B cell (primary cell): ENCODE measurements around the gene MSX1.

ENCODE experiments used
- EZH2 ChIP-seq: IDR thresholded peaks from 2 replicates; pipeline ENCODE4 v1.6.1; 2012; ENCODE audit warnings: borderline replicate concordance, low read depth, mild to moderate bottlenecking, moderate library complexity, low read length; ENCODE audit not compliant: insufficient read depth, poor library complexity, severe bottlenecking
- TF ChIP-seq, protein P1 (sequence below): fragments of 200-600 bp; IDR thresholded peaks from one replicate; pipeline ENCODE4 v1.8.0; 2022; ENCODE audit warnings: antibody characterized with exemption, mild to moderate bottlenecking

DNA sequence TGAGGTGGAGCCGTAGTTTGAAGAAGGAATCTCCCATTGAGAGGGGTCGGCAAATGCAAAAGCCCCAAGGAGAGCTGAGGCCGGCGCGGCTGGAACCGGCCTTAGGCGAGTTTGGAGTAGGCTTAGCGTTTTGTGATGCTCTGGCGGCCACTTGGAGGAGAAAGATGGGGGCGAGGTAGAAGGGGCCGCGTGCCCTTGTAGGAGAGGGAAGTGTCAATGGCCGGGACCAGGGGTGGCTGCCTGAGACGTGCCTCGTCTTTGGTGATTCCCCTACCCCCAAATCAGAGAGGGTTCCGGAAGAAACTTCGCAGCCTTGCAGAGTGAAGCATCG, 11.7 kb downstream of the MSX1 start:
- TF ChIP-seq, protein P1, sequence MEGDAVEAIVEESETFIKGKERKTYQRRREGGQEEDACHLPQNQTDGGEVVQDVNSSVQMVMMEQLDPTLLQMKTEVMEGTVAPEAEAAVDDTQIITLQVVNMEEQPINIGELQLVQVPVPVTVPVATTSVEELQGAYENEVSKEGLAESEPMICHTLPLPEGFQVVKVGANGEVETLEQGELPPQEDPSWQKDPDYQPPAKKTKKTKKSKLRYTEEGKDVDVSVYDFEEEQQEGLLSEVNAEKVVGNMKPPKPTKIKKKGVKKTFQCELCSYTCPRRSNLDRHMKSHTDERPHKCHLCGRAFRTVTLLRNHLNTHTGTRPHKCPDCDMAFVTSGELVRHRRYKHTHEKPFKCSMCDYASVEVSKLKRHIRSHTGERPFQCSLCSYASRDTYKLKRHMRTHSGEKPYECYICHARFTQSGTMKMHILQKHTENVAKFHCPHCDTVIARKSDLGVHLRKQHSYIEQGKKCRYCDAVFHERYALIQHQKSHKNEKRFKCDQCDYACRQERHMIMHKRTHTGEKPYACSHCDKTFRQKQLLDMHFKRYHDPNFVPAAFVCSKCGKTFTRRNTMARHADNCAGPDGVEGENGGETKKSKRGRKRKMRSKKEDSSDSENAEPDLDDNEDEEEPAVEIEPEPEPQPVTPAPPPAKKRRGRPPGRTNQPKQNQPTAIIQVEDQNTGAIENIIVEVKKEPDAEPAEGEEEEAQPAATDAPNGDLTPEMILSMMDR = no peak
- no peak for TF ChIP-seq EZH2
